GM12801 (cell line): ENCODE measurements around the gene TMEM245.

Experiments used
- CTCF ChIP-seq: IDR thresholded peaks from one replicate; pipeline ENCODE4 v1.5.1; 2011; ENCODE audit warnings: control low read depth; ENCODE audit not compliant: insufficient read length; ENCODE audit errors: extremely low read depth

Gene TMEM245

GRCh38 chr9:109030426-109030825 lies 89.3 kb downstream of the TMEM245 start:
- TF ChIP-seq CTCF, result no peak

- no peak for TF ChIP-seq CTCF
Observed at GRCh38 chr9:109028457-109028856, 91.3 kb downstream of the TMEM245 start.

GRCh38 chr9:109027176-109027575 lies 92.6 kb downstream of the TMEM245 start:
- no peak for TF ChIP-seq CTCF

GRCh38 chr9:109026306-109026705 lies 93.4 kb downstream of the TMEM245 start:
- no peak for TF ChIP-seq CTCF

GRCh38 chr9:109022873-109023272 lies 96.9 kb downstream of the TMEM245 start:
- TF ChIP-seq CTCF, result no peak

- no peak for TF ChIP-seq CTCF
Observed at GRCh38 chr9:109020581-109021511, 98.9 kb downstream of the TMEM245 start.

GRCh38 chr9:109020113-109020512 lies 99.6 kb downstream of the TMEM245 start:
- TF ChIP-seq CTCF, result no peak
